Neural cell (in vitro differentiated cells): ENCODE data around the gene STH.

Source experiments
- CTCF ChIP-seq: fragments of 450-650 bp; IDR thresholded peaks from 2 replicates; pipeline ENCODE4 v1.5.1; 2014; ENCODE audit warnings: antibody characterized with exemption, mild to moderate bottlenecking, moderate library complexity; ENCODE audit not compliant: poor library complexity, severe bottlenecking
- EP300 ChIP-seq: fragments of 450-650 bp; conservative IDR thresholded peaks from 2 replicates; pipeline ENCODE4 v1.6.1; 2014; ENCODE audit warnings: antibody characterized with exemption, mild to moderate bottlenecking, moderate library complexity; ENCODE audit not compliant: poor library complexity, severe bottlenecking
- EZH2 ChIP-seq: fragments of 200-600, 300-800 bp; shearing (Covaris generic), sonication (generic); IDR thresholded peaks from 2 replicates; pipeline ENCODE4 v1.6.1; 2014; ENCODE audit warnings: antibody characterized with exemption, low read length, borderline replicate concordance, mild to moderate bottlenecking; ENCODE audit not compliant: insufficient read depth, poor library complexity, severe bottlenecking
- MXI1 ChIP-seq: fragments of 450-650 bp; conservative IDR thresholded peaks from 2 replicates; pipeline ENCODE4 v1.6.1; 2014; ENCODE audit warnings: antibody characterized with exemption, mild to moderate bottlenecking; ENCODE audit not compliant: poor library complexity, severe bottlenecking
- POLR2AphosphoS5 ChIP-seq: IDR thresholded peaks from 2 replicates; pipeline ENCODE4 v1.6.1; 2012
- RAD21 ChIP-seq: fragments of 450-650 bp; conservative IDR thresholded peaks from 2 replicates; pipeline ENCODE4 v1.6.1; 2014; ENCODE audit warnings: antibody characterized with exemption, mild to moderate bottlenecking, moderate library complexity
- REST ChIP-seq: IDR thresholded peaks from 2 replicates; pipeline ENCODE4 v1.6.1; 2012; ENCODE audit warnings: borderline replicate concordance
- SMC3 ChIP-seq: fragments of 450-650 bp; conservative IDR thresholded peaks from 2 replicates; pipeline ENCODE4 v1.6.1; 2014; ENCODE audit warnings: antibody characterized with exemption, mild to moderate bottlenecking, moderate library complexity; ENCODE audit not compliant: poor library complexity
- TAF1 ChIP-seq: IDR thresholded peaks from 2 replicates; pipeline ENCODE4 v1.6.1; 2012; ENCODE audit warnings: low read depth

GRCh38 chr17:45999900-46000290 lies 845 bp downstream of the STH start:
- TF ChIP-seq TAF1 (no peak), CTCF (no peak), EZH2 (no peak), POLR2AphosphoS5 (no peak), SMC3 (no peak), REST (no peak), EP300 (no peak), RAD21 (no peak), MXI1 (no peak)
